Measurements from ENCODE around the gene GPX6.

GRCh38 chr6:28490205-28490890 lies 25.2 kb downstream of the GPX6 start:
- TF ChIP-seq, protein P1, sequence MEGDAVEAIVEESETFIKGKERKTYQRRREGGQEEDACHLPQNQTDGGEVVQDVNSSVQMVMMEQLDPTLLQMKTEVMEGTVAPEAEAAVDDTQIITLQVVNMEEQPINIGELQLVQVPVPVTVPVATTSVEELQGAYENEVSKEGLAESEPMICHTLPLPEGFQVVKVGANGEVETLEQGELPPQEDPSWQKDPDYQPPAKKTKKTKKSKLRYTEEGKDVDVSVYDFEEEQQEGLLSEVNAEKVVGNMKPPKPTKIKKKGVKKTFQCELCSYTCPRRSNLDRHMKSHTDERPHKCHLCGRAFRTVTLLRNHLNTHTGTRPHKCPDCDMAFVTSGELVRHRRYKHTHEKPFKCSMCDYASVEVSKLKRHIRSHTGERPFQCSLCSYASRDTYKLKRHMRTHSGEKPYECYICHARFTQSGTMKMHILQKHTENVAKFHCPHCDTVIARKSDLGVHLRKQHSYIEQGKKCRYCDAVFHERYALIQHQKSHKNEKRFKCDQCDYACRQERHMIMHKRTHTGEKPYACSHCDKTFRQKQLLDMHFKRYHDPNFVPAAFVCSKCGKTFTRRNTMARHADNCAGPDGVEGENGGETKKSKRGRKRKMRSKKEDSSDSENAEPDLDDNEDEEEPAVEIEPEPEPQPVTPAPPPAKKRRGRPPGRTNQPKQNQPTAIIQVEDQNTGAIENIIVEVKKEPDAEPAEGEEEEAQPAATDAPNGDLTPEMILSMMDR (IDR thresholded peaks at IDR 0.05 in 4 of 5, conservative IDR thresholded peaks at IDR 0.05 in 1 of 5): no peak
- no peak for TF ChIP-seq POLR2A (IDR thresholded peaks at IDR 0.05)
